ENCODE measurements around the gene TYROBP. TPM values are rescaled to one million over a fixed set of nuclear protein-coding genes. Genes with fewer than 3 reads are reported as not detected.
A peak's percentile ranks its signal among the peaks of the same experiment; 100 is the strongest.

TYROBP gene
- total RNA-seq, 1 donor from 2014 or later, result not detected

GRCh38 chr19:35883882-35884281 is 24.2 kb downstream of the TYROBP start:
- ATAC-seq (ENCODE audit: low read depth) (no peak), DNase-seq (no peak)
- H3K4me1 Mint-ChIP-seq, result peaks cover 8% of the 10 kb centered on the region
- peaks cover 10% of the 10 kb centered on the region for H3K27me3 Mint-ChIP-seq
- H3K27ac Mint-ChIP-seq, result no peak overlapping the region
- ChIA-PET POLR2A (interaction anchor here (0.6 to 6.6 kb wide), 11 partner anchors 15 to 645 kb away, joined by 3 to 60 read pairs (median 5); partner anchors contain the start of genes IGFLR1 and NFKBID), CTCF (interaction anchor here (1.1 to 6.9 kb wide), 4 partner anchors 10 to 49 kb away, joined by 3 to 81 read pairs (median 12); no protein-coding TSS in a partner anchor)
- no peak overlapping the region for H3K4me3 Mint-ChIP-seq
- intact Hi-C loops (cut with micrococcal nuclease), result no loop called here
- H3K9me3 Mint-ChIP-seq, result no peaks in the 10 kb centered on the region
- peaks cover 35% of the 10 kb centered on the region for H3K36me3 Mint-ChIP-seq (ENCODE audit: low read depth)
- no peak for TF ChIP-seq CTCF (IDR thresholded peaks at IDR 0.05)

- H3K27me3 Mint-ChIP-seq, result peaks cover 20% of the 10 kb centered on the region
- POLR2A ChIA-PET, result interaction anchor here (1.4 to 6.6 kb wide), 3 partner anchors 9 to 49 kb away, joined by 3 to 60 read pairs (median 6); partner anchors contain the start of gene NFKBID
- H3K4me3 Mint-ChIP-seq, result no peak overlapping the region
- intact Hi-C loops (cut with micrococcal nuclease), result loop anchor here (1.0 kb wide), 3 partner anchors 17 to 189 kb away; no protein-coding TSS in a partner anchor
- peak overlapping the region; percentile 38 for H3K27ac Mint-ChIP-seq
- DNase-seq (no peak), ATAC-seq (ENCODE audit: low read depth) (peak; percentile 69)
- peaks cover 6% of the 10 kb centered on the region for H3K4me1 Mint-ChIP-seq
- CTCF ChIA-PET, result interaction anchor here (0.6 to 6.9 kb wide), 12 partner anchors 9 to 288 kb away, joined by 3 to 81 read pairs (median 4); partner anchors contain the start of gene ALKBH6
- TF ChIP-seq CTCF (IDR thresholded peaks at IDR 0.05), result no peak
- no peaks in the 10 kb centered on the region for H3K9me3 Mint-ChIP-seq
- peaks cover 19% of the 10 kb centered on the region for H3K36me3 Mint-ChIP-seq (ENCODE audit: low read depth)
Observed at GRCh38 chr19:35882114-35882832, 25.8 kb downstream of the TYROBP start.

- intact Hi-C loops (cut with micrococcal nuclease), result no loop called here
- no peak overlapping the region for H3K4me3 Mint-ChIP-seq
- H3K9me3 Mint-ChIP-seq, result no peaks in the 10 kb centered on the region
- ATAC-seq (ENCODE audit: low read depth) (peak; percentile 66), DNase-seq (peak; percentile 60)
- H3K27ac Mint-ChIP-seq, result no peak overlapping the region
- no peaks in the 10 kb centered on the region for H3K36me3 Mint-ChIP-seq (ENCODE audit: low read depth)
- H3K27me3 Mint-ChIP-seq, result peaks cover 28% of the 10 kb centered on the region
- peaks cover 6% of the 10 kb centered on the region for H3K4me1 Mint-ChIP-seq
- ChIA-PET CTCF (interaction anchor here (6.9 kb wide), 1 partner anchor 53 kb away, joined by 81 read pairs; no protein-coding TSS in a partner anchor), POLR2A (interaction anchor here (0.7 kb wide), 1 partner anchor 21 kb away, joined by 4 read pairs; the partner anchor contains the start of gene NFKBID)
- TF ChIP-seq CTCF (IDR thresholded peaks at IDR 0.05), result no peak
Observed at GRCh38 chr19:35879770-35880317, 28.3 kb downstream of the TYROBP start.

GRCh38 chr19:35879068-35879467 is 29.0 kb downstream of the TYROBP start:
- ChIA-PET CTCF (interaction anchor here (6.9 kb wide), 1 partner anchor 54 kb away, joined by 81 read pairs; no protein-coding TSS in a partner anchor), POLR2A (interaction anchor here (0.6 kb wide), 1 partner anchor 50 kb away, joined by 3 read pairs; no protein-coding TSS in a partner anchor)
- no peak for TF ChIP-seq CTCF (IDR thresholded peaks at IDR 0.05)
- Mint-ChIP-seq H3K36me3 (ENCODE audit: low read depth) (no peaks in the 10 kb centered on the region), H3K27me3 (peaks cover 30% of the 10 kb centered on the region), H3K4me3 (no peak overlapping the region), H3K9me3 (no peaks in the 10 kb centered on the region), H3K4me1 (peaks cover 4% of the 10 kb centered on the region), H3K27ac (no peak overlapping the region)
- DNase-seq (no peak), ATAC-seq (ENCODE audit: low read depth) (no peak)
- intact Hi-C loops (cut with micrococcal nuclease), result no loop called here

GRCh38 chr19:35874392-35874930 is 33.6 kb downstream of the TYROBP start:
- Mint-ChIP-seq H3K4me1 (peaks cover 8% of the 10 kb centered on the region), H3K27me3 (peaks cover 50% of the 10 kb centered on the region), H3K27ac (no peak overlapping the region), H3K36me3 (ENCODE audit: low read depth) (no peaks in the 10 kb centered on the region), H3K9me3 (no peaks in the 10 kb centered on the region), H3K4me3 (no peak overlapping the region)
- intact Hi-C loops (cut with micrococcal nuclease), result no loop called here
- no peak for DNase-seq
- ATAC-seq (ENCODE audit: low read depth), result no peak
- ChIA-PET CTCF (no interaction called here), POLR2A (no interaction called here)
- TF ChIP-seq CTCF (IDR thresholded peaks at IDR 0.05), result no peak
